K562 (cell line): ENCODE data around the gene IRF9. TPM values are rescaled to one million over a fixed set of nuclear protein-coding genes. Genes with fewer than 3 reads are reported as not detected.

ENCODE experiments used
- ATAC-seq: fragments of 200-7000 bp; cut with Tn5 transposase; 3 replicates; pipeline ENCODE4 v1.9.1; 2020; ENCODE audit warnings: moderate library complexity
- BruUV-seq: library from RNA; stranded (reverse); fragments of 400-500 nt; replicated peaks from 2 replicates; lab custom pipeline; 2021; lab: Mats Ljungman, UMichigan
- CTCF ChIA-PET: fragments of 300-600 bp; formaldehyde crosslinking; extraction: SDS; loops from one replicate; lab custom pipeline; 2021; ENCODE audit warnings: low intra/inter-chr PET ratio; lab: Yijun Ruan, JAX
- POLR2A ChIA-PET: fragments of 300-600, 350-650 bp; sonication (Branson Sonifier 250); formaldehyde crosslinking; extraction: SDS; loops from one replicate; lab custom pipeline; 2021; ENCODE audit warnings: antibody characterized with exemption, inconsistent platforms; lab: Yijun Ruan, JAX
- DNase-seq, 4 experiments: peaks; one replicate each; pipeline versions ENCODE4 v3.0.0 to v3.0.0-alpha.2; 2011 to 2018; ENCODE audit warnings: low spot score in 3 of 4, mixed read lengths in 3 of 4; ENCODE audit errors: extremely low read depth in 1 of 4
- FAIRE-seq: peaks from 2 replicates; lab custom pipeline; 2011; peaks lifted over from hg19 to GRCh38; lab: Jason Lieb, UNC
- H2AFZ ChIP-seq: 2 replicates; pipeline ENCODE4 v1.6.0; 2011; ENCODE audit warnings: low read depth, low read length, control low read depth, inconsistent platforms
- H3K27ac ChIP-seq: fragments of 200-600 bp; 3 replicates; pipeline ENCODE4 v1.8.0; 2011; ENCODE audit warnings: low read depth, mild to moderate bottlenecking, control low read depth, inconsistent platforms, low read length, moderate library complexity, mixed read lengths; ENCODE audit errors: extremely low read depth
- H3K27me3 ChIP-seq, 2 experiments: fragments of 300-600 bp in 1 of 2; 2 replicates in 1 of 2; 3 replicates in 1 of 2; pipeline versions ENCODE4 v1.6.0 to v1.8.0; 2011; ENCODE audit warnings: inconsistent platforms in 2 of 2, low read length in 2 of 2, mild to moderate bottlenecking in 1 of 2, mixed read lengths in 1 of 2, moderate library complexity in 1 of 2; ENCODE audit not compliant: control insufficient read depth in 2 of 2, insufficient read depth in 2 of 2
- H3K36me3 ChIP-seq: fragments of 300-600 bp; 3 replicates; pipeline ENCODE4 v1.8.0; 2011; ENCODE audit warnings: mild to moderate bottlenecking, low read length, inconsistent platforms; ENCODE audit not compliant: control insufficient read depth, insufficient read depth
- H3K4me1 ChIP-seq, 2 experiments: fragments of 200-600 bp in 1 of 2; replicated peaks in 1 of 2; 2 replicates in 1 of 2; 3 replicates in 1 of 2; pipeline versions ENCODE4 v1.5.1 to v1.8.0; 2011; ENCODE audit warnings: inconsistent platforms in 2 of 2, low read length in 2 of 2, mild to moderate bottlenecking in 1 of 2, mixed read lengths in 1 of 2, moderate library complexity in 1 of 2; ENCODE audit not compliant: control insufficient read depth in 2 of 2, insufficient read depth in 2 of 2
- H3K4me2 ChIP-seq: 2 replicates; pipeline ENCODE4 v1.6.1; 2011; ENCODE audit warnings: low read length, control low read depth, inconsistent platforms, mixed read lengths; ENCODE audit not compliant: insufficient read depth
- H3K4me3 ChIP-seq: fragments of 200-600 bp; sonication (generic), shearing (Covaris generic); 2 replicates; pipeline ENCODE4 v1.5.1; 2016; ENCODE audit warnings: control low read depth, inconsistent platforms
- H3K79me2 ChIP-seq: fragments of 200-600 bp; 3 replicates; pipeline ENCODE4 v1.8.0; 2011; ENCODE audit warnings: low read length, inconsistent platforms; ENCODE audit not compliant: control insufficient read depth, insufficient read depth
- H3K9ac ChIP-seq, 2 experiments: 2 replicates each; pipeline versions ENCODE4 v1.6.0 to v1.6.1; 2011; ENCODE audit warnings: low read depth in 2 of 2, low read length in 2 of 2, control low read depth in 1 of 2, inconsistent platforms in 1 of 2, mild to moderate bottlenecking in 1 of 2, mixed read lengths in 1 of 2; ENCODE audit not compliant: insufficient read depth in 1 of 2
- H3K9me1 ChIP-seq: one replicate; pipeline ENCODE4 v1.6.0; 2011; ENCODE audit warnings: inconsistent platforms, mild to moderate bottlenecking, low read length, moderate library complexity; ENCODE audit not compliant: control insufficient read depth, insufficient read depth
- H3K9me3 ChIP-seq: replicated peaks from 2 replicates; pipeline ENCODE4 v1.5.1; 2011; ENCODE audit warnings: low read depth, low read length, inconsistent platforms; ENCODE audit not compliant: control insufficient read depth, insufficient read depth
- H4K20me1 ChIP-seq: replicated peaks from 2 replicates; pipeline ENCODE4 v1.6.1; 2011; ENCODE audit warnings: low read length, inconsistent platforms, mixed read lengths; ENCODE audit not compliant: control insufficient read depth, insufficient read depth
- FOSL1 ChIP-seq: fragments of 200-800 bp; sonication (Bioruptor generic); conservative IDR thresholded peaks from 2 replicates; pipeline ENCODE4 v1.6.1; 2016; ENCODE audit warnings: missing genetic modification characterization, missing compliant biosample characterization
- JUND ChIP-seq, 2 experiments: IDR thresholded peaks; 2 replicates in 1 of 2; 3 replicates in 1 of 2; pipeline ENCODE4 v1.6.1; 2011; ENCODE audit warnings: borderline replicate concordance in 2 of 2, low read depth in 2 of 2, low read length in 2 of 2, improper control_type of control experiment in 1 of 2, missing biosample characterization in 1 of 2, missing genetic modification characterization in 1 of 2, missing genetic modification reagents in 1 of 2
- MAFF ChIP-seq: IDR thresholded peaks from 2 replicates; pipeline ENCODE4 v1.6.1; 2012; ENCODE audit warnings: low read length, improper control_type of control experiment
- MAFG ChIP-seq: fragments of 450-650 bp; conservative IDR thresholded peaks from 2 replicates; pipeline ENCODE4 v1.6.1; 2016; ENCODE audit warnings: missing genetic modification characterization, missing compliant biosample characterization
- MXD1 ChIP-seq: fragments of 250-450 bp; sonication (Bioruptor Pico); IDR thresholded peaks from 2 replicates; pipeline ENCODE4 v1.8.0; 2021; ENCODE audit warnings: borderline replicate concordance, mild to moderate bottlenecking, moderate library complexity; ENCODE audit not compliant: poor library complexity, severe bottlenecking
- MYNN ChIP-seq, 2 experiments: sonication (generic); formaldehyde crosslinking in 1 of 2; IDR thresholded peaks; 2 replicates each; pipeline versions ENCODE4 v1.5.0 to v1.6.1; 2016 to 2020; ENCODE audit warnings: antibody characterized with exemption in 1 of 2, missing genetic modification reagents in 1 of 2
- POU5F1 ChIP-seq: fragments of 150-350 bp; IDR thresholded peaks from 2 replicates; pipeline ENCODE4 v1.6.1; 2014; ENCODE audit warnings: borderline replicate concordance, low read length, low read depth, mild to moderate bottlenecking; ENCODE audit not compliant: partially characterized antibody
- TEAD4 ChIP-seq, 2 experiments: sonication (generic) in 1 of 2; formaldehyde crosslinking in 1 of 2; IDR thresholded peaks; 2 replicates each; pipeline versions ENCODE4 v1.6.1 to v1.8.0; 2012 to 2022; ENCODE audit warnings: borderline replicate concordance in 1 of 2, inconsistent platforms in 1 of 2, low read length in 1 of 2, mild to moderate bottlenecking in 1 of 2, missing genetic modification reagents in 1 of 2
- THAP7 ChIP-seq: fragments of 250-450 bp; sonication (Bioruptor Pico); IDR thresholded peaks from 2 replicates; pipeline ENCODE4 v1.5.0; 2021
- ZNF318 ChIP-seq, 2 experiments: fragments of 450-650 bp; IDR thresholded peaks; 2 replicates each; pipeline ENCODE4 v1.6.1; 2016; ENCODE audit warnings: mild to moderate bottlenecking in 2 of 2, borderline replicate concordance in 1 of 2, low read depth in 1 of 2, moderate library complexity in 1 of 2
- ZNF77 ChIP-seq: fragments of 250-450 bp; sonication (Bioruptor Pico); IDR thresholded peaks from 2 replicates; pipeline ENCODE4 v1.5.0; 2020
- whole genome bisulfite sequencing: fragments of 100-300 bp; shearing (Covaris generic); methylation state at CpG from one replicate; pipeline ENCODE4 v1.1.6; 2016; ENCODE audit warnings: low coverage, mixed read lengths; ENCODE audit not compliant: insufficient coverage; ENCODE audit errors: missing lambda C conversion rate; 5-methylcytosine and 5-hydroxymethylcytosine counted together
- in situ Hi-C: fragments of 300-500 bp; cut with MboI; formaldehyde crosslinking; loops from 4 replicates; pipeline ENCODE4 v1.15.0; 2018; ENCODE audit warnings: inconsistent platforms, mixed read lengths
- intact Hi-C: fragments of 100-400 bp; cut with micrococcal nuclease; formaldehyde crosslinking; loops from 2 replicates; pipeline ENCODE4 v1.14.2; 2022
- polyA plus RNA-seq, 8 experiments: library from polyadenylated mRNA; depleted of rRNA in 4 of 8; stranded (reverse) in 5 of 8; unstranded in 3 of 8; fragments of >200 nt; fragmentation: Nextera tagmentation in 2 of 8; fragmentation: Illumina TruSeq in 1 of 8; extraction: Ambion mirVana in 2 of 8; extraction: Trizol in 1 of 8; gene quantifications; 2 replicates each; pipeline versions ENCODE4 v1.2.1 to v1.2.3, GENCODE V29; 2011 to 2014; ENCODE audit warnings: inconsistent platforms in 1 of 8, missing spikeins in 1 of 8
- total RNA-seq, 7 experiments: library from RNA; depleted of rRNA in 6 of 7; stranded (reverse); fragments of >200 nt in 6 of 7; fragmentation: Illumina TruSeq in 2 of 7; extraction: Trizol in 2 of 7; gene quantifications; 2 replicates each; pipeline versions ENCODE4 v1.2.1 to v1.2.3, GENCODE V29; 2011 to 2021; ENCODE audit warnings: low replicate concordance in 1 of 7

The IRF9 gene
- total and polyA plus RNA-seq, 9 of the 15 experiments (the other 6 are each of a cell fraction or from before 2014, with no cell fraction given), result 0.79 to 14.8 (median 6.1) TPM

DNA sequence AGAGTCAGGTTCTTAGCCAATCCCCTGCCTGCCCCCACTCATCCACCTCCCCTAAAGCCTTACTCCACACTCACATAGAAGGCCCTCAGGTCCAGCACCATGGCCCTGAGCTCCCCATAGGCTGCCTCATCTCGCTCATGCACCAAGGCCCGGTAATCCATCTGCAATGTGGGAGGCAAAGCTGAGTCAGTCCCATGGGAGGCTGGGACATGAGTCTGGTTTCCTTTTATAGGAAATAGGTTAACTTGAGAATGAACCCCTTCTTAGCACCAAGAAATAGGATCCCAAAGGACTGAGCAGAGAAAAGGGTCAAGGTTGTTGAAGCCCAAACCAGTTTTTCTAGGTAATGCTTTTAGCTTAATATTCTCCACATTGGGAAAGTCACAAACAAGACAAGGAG is 17.6 kb upstream of the IRF9 start:
- no peak for FAIRE-seq
- 24% methylated on average over 2 of the region's 2 CpGs for WGBS
- Histone ChIP-seq H4K20me1 (no peaks in the 10 kb centered on the region; the same call in 1 of the 2 replicates), H3K4me1 (peaks cover 32 to 47% of the 10 kb centered on the region in 2 experiments; a peak in 4 of 5 replicates), H3K4me2 (no peak overlapping the region), H3K9ac (no peak overlapping the region; a peak in 1 of 4 replicates), H3K27ac (no peak overlapping the region), H2AFZ (no peak overlapping the region), H3K79me2 (peaks cover 52% of the 10 kb centered on the region), H3K27me3 (no peaks in the 10 kb centered on the region), H3K9me3 (no peaks in the 10 kb centered on the region), H3K9me1 (peaks cover 5% of the 10 kb centered on the region), H3K4me3 (no peak overlapping the region), H3K36me3 (peaks cover 39% of the 10 kb centered on the region; the same call in 2 of the 3 replicates)
- BruUV-seq, result no TSS peak
- ATAC-seq, result no peak
- DNase-seq, result no peak
- ChIA-PET CTCF (no interaction called here), POLR2A (no interaction called here)
- intact Hi-C loops, result loop anchor here (10.0 kb wide), 1 partner anchor 49 kb away; the partner anchor contains the start of gene PCK2
- in situ Hi-C loops, result no loop called here
- no peak for TF ChIP-seq FOSL1 (tag)
- no peak for TF ChIP-seq POU5F1
- no peak for TF ChIP-seq TEAD4 (IDR thresholded peaks at IDR 0.05; ENCODE audit: low read length)
- TF ChIP-seq TEAD4 (CRISPR knock-in tag; IDR thresholded peaks at IDR 0.05; ENCODE audit: borderline replicate concordance), result no peak
- no peak for TF ChIP-seq ZNF318 (IDR thresholded peaks at IDR 0.05; ENCODE audit: borderline replicate concordance in 1 of 2, low read depth in 1 of 2)
- no peak for TF ChIP-seq ZNF77 (CRISPR knock-in tag)
- TF ChIP-seq MAFF, result no peak
- TF ChIP-seq MXD1 (CRISPR knock-in tag), result no peak
- no peak for TF ChIP-seq JUND (IDR thresholded peaks at IDR 0.05; ENCODE audit: borderline replicate concordance, low read depth, low read length)
- no peak for TF ChIP-seq JUND (tag; IDR thresholded peaks at IDR 0.05; ENCODE audit: borderline replicate concordance, low read depth, low read length)
- TF ChIP-seq MYNN (IDR thresholded peaks at IDR 0.05), result no peak
- TF ChIP-seq MYNN (CRISPR knock-in tag; IDR thresholded peaks at IDR 0.05), result no peak
- no peak for TF ChIP-seq MAFG (tag)
- no peak for TF ChIP-seq THAP7 (CRISPR knock-in tag)
